ENCODE measurements around the gene PLEKHG7. TPM values are rescaled to one million over a fixed set of nuclear protein-coding genes. Genes with fewer than 3 reads are reported as not detected.

PLEKHG7 gene
- polyA plus RNA-seq, 4 donors, result 0.19 to 0.72 (median 0.22) TPM; not detected in 1

- no peaks in the 10 kb centered on the region for H3K9me3 ChIP-seq (ENCODE audit: control insufficient read depth in 2 of 2, insufficient read depth in 1 of 2, low read depth in 1 of 2, low read length in 1 of 2)
- peaks cover 0 to 10% (median 4%) of the 10 kb centered on the region in 3 donors for H3K36me3 ChIP-seq (ENCODE audit: control insufficient read depth in 3 of 3, insufficient read depth in 2 of 3, low read depth in 1 of 3, low read length in 3 of 3)
- H3K4me3 ChIP-seq (ENCODE audit: low read depth in 1 of 3, low read length in 3 of 3), result no peak overlapping the region
- FAIRE-seq (no peak), DNase-seq (peak in 1 of 2 donors; percentile 2)
- H3K27me3 ChIP-seq (ENCODE audit: control insufficient read depth in 3 of 3, insufficient read depth in 3 of 3, low read length in 3 of 3), result no peaks in the 10 kb centered on the region
- WGBS, 3 donors, result 58 to 80% (median 77%) methylated on average over 2 of the region's 2 CpGs
- H3K27ac ChIP-seq (ENCODE audit: low read depth in 1 of 3, low read length in 2 of 3), result no peak overlapping the region
- no peaks in the 10 kb centered on the region for H3K4me1 ChIP-seq (ENCODE audit: control insufficient read depth in 3 of 3, insufficient read depth in 2 of 3, low read depth in 1 of 3, low read length in 2 of 3)
Measured at GRCh38 chr12:92814584-92814983, 111.8 kb downstream of the PLEKHG7 start.

DNA sequence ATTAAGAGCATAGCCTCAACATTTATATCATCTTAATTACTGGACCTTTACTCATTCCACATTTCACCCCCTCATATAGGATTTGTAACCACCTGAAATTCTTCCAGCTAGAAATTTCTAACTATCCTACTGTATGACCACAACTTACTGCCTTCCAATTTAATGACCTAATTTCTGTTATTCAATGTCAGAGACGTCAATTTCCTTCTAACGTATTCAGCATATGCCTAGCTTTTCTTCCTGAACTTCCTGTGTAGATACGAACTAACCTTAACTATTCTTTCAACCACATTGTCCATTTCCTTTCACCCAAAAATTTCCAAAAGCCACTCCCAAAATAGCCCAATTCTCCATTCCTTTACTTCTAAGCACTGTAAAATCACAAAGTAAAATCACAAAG is 118.4 kb downstream of the PLEKHG7 start:
- FAIRE-seq (no peak), DNase-seq (no peak)
- no peak overlapping the region for H3K27ac ChIP-seq (ENCODE audit: low read depth in 1 of 3, low read length in 2 of 3)

More for the DNA sequence above, 118.4 kb downstream of the PLEKHG7 start:
- Histone ChIP-seq H3K4me1 (ENCODE audit: control insufficient read depth in 3 of 3, insufficient read depth in 2 of 3, low read depth in 1 of 3, low read length in 2 of 3) (no peaks in the 10 kb centered on the region), H3K4me3 (ENCODE audit: low read depth in 1 of 3, low read length in 3 of 3) (no peak overlapping the region), H3K36me3 (ENCODE audit: control insufficient read depth in 3 of 3, insufficient read depth in 2 of 3, low read depth in 1 of 3, low read length in 3 of 3) (peaks cover 3 to 8% (median 5%) of the 10 kb centered on the region in 3 donors), H3K9me3 (ENCODE audit: control insufficient read depth in 2 of 2, insufficient read depth in 1 of 2, low read depth in 1 of 2, low read length in 1 of 2) (no peaks in the 10 kb centered on the region), H3K27me3 (ENCODE audit: control insufficient read depth in 3 of 3, insufficient read depth in 3 of 3, low read length in 3 of 3) (no peaks in the 10 kb centered on the region)
- WGBS, 3 donors, result 83 to 92% (median 89%) methylated on average over 3 of the region's 3 CpGs

Other genes with a start within 250 kb of the PLEKHG7 start
- gene EEA1, start 226.3 kb downstream of the PLEKHG7 start, polyA plus RNA-seq, result 10 to 100 TPM in 1 of 4 donors, 1 to 10 TPM in 3; 3.0 to 15.6 (median 3.7) TPM

All from small intestine (tissue), 7 donors.